Kidney epithelial cell (primary cell): ENCODE results near the gene ADAM19. TPM values are rescaled to one million over a fixed set of nuclear protein-coding genes. Genes with fewer than 3 reads are reported as not detected.

Experiments
- DNase-seq: peaks from one replicate; pipeline ENCODE4 v3.0.0-alpha.2; 2010; ENCODE audit warnings: low read depth
- H3K27me3 ChIP-seq: 2 replicates; pipeline ENCODE4 v1.6.0; 2011; ENCODE audit warnings: low read length; ENCODE audit not compliant: control insufficient read depth, insufficient read depth
- H3K36me3 ChIP-seq: 2 replicates; pipeline ENCODE4 v1.5.1; 2011; ENCODE audit warnings: low read length; ENCODE audit not compliant: control insufficient read depth, insufficient read depth
- H3K4me3 ChIP-seq: 2 replicates; pipeline ENCODE4 v1.5.1; 2011; ENCODE audit warnings: low read depth, mild to moderate bottlenecking, control low read depth, low read length
- total RNA-seq: library from RNA; depleted of rRNA; stranded (reverse); fragments of >200 nt; gene quantifications from 2 replicates; pipeline ENCODE4 v1.2.3, GENCODE V29; 2015
- TF ChIP-seq, protein P1 (sequence below): IDR thresholded peaks from 2 replicates; pipeline ENCODE4 v1.5.1; 2011; ENCODE audit warnings: mild to moderate bottlenecking, moderate library complexity, low read length, control low read depth, inconsistent platforms; ENCODE audit not compliant: insufficient read depth, poor library complexity, severe bottlenecking

ADAM19 gene
- total RNA-seq, 1 donor from 2014 or later = 61.0 TPM

DNA sequence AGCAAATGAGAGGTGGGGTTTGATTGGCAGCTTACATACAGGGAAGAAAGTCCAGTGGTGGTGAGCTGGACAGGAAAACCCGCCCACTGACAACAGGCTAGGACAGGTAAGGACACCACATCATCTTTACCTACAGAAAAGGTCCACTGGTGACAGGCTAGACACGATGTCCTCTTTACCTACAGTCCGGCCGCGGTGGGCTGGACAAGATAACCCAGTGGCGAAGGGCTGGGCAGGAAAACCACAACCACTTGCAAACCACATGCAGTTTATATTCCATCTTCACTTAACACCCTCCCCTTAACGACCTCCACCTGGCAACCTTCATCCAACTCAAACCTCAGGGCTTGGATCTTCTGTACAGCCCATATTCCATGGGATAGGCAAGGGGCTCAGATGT is 120.5 kb downstream of the ADAM19 start:
- TF ChIP-seq, protein P1, sequence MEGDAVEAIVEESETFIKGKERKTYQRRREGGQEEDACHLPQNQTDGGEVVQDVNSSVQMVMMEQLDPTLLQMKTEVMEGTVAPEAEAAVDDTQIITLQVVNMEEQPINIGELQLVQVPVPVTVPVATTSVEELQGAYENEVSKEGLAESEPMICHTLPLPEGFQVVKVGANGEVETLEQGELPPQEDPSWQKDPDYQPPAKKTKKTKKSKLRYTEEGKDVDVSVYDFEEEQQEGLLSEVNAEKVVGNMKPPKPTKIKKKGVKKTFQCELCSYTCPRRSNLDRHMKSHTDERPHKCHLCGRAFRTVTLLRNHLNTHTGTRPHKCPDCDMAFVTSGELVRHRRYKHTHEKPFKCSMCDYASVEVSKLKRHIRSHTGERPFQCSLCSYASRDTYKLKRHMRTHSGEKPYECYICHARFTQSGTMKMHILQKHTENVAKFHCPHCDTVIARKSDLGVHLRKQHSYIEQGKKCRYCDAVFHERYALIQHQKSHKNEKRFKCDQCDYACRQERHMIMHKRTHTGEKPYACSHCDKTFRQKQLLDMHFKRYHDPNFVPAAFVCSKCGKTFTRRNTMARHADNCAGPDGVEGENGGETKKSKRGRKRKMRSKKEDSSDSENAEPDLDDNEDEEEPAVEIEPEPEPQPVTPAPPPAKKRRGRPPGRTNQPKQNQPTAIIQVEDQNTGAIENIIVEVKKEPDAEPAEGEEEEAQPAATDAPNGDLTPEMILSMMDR = no peak
- H3K36me3 ChIP-seq = no peaks in the 10 kb centered on the region
- DNase-seq = no peak
- no peak overlapping the region for H3K4me3 ChIP-seq
- H3K27me3 ChIP-seq = peaks cover 2% of the 10 kb centered on the region

DNA sequence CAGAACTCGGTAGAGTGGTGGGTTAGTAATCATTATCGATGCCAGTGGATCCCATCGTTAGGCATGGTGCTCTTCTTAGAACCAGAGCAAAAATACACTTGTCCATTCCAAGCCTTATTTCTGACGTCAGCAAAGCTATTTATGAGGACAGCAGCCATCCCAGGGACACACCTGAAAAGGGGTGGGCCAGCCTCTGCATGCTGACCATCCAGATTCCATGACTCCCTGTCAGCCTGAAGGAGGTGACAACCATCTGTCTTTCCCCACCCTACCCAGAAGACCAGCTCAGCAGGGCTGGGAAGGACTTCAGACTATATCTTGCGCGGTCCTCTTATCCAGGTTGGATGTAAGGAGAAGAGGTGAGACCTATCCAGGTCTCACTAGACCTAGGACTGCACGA is 121.3 kb downstream of the ADAM19 start:
- Histone ChIP-seq H3K36me3 (no peaks in the 10 kb centered on the region), H3K4me3 (no peak overlapping the region), H3K27me3 (no peaks in the 10 kb centered on the region)
- DNase-seq = no peak
- TF ChIP-seq, protein P1 = no peak

DNA sequence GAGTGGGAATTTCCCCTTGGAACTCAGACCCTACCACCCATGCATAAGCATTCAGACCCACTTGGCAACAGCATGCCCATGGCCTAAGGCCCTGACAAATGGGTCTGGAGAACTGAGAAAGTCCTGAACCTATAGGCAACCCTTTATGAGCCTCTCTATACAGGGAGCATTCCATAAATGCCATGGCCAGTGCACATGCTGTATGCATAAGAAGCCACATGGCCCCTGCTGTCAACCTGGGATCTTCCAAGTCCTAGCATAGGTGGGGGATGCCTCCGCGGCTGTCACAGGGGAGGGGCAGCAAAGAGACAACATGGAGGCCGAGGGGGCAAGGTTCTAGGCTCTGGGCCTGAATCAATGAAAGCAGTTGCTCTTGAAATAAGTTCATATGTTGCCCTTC is 123.8 kb downstream of the ADAM19 start:
- DNase-seq = no peak
- no peak overlapping the region for H3K4me3 ChIP-seq
- no peaks in the 10 kb centered on the region for H3K36me3 ChIP-seq
- TF ChIP-seq, protein P1 = no peak
- no peaks in the 10 kb centered on the region for H3K27me3 ChIP-seq

DNA sequence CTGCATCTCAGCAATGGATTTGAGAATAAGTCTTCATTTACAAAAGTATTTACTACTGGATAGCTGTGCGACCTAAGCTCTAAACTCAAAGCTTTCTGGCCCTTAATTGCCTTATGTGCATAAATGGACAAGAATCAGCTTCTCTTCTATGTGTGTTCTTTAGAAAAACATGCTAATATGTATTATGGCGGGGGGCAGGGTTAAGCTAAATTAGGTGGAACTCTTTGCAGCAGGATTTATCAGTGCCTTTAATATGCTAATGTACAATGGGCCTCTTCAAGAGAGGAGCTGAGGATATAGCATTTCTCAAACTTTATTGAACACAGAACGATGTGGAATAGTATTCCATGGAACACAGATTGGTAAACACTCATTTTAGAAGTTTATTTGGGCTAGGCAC is 125.6 kb downstream of the ADAM19 start:
- DNase-seq = no peak
- Histone ChIP-seq H3K4me3 (no peak overlapping the region), H3K27me3 (no peaks in the 10 kb centered on the region), H3K36me3 (no peaks in the 10 kb centered on the region)
- TF ChIP-seq, protein P1 = no peak

DNA sequence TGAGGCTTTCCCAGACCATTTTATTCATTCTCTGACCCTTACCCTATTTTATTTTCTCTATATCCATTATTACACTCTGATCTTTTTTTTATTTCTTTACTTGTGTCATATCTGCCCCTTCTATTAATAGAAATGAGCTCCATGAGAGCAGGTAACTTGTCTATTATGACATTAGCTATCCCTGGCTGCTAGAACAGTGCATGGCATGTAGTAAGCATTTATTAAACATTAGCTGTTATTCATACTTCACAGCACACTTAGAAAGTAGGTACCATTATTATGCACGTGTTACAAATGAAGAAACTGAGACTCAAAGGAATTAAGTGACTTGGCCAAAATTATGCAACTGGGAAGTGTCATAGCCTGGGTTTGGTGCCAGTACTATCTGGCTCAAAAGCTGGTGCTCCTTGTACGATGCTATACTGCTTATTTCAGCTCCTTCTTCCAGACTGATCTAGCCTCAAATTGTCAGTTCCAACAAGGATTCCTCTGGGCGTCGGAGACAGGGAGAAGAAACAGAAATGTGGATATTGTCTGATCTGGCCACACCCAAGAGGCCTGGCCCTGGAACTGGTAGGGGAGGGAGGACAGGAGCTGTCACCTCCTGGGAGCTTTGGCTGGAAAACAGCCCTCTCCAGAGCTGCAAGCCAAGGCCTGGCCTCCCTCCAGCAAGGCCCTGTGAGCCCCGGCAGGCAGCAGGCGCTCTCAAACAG is 126.4 kb downstream of the ADAM19 start:
- Histone ChIP-seq H3K27me3 (no peaks in the 10 kb centered on the region), H3K4me3 (no peak overlapping the region), H3K36me3 (no peaks in the 10 kb centered on the region)
- no peak for DNase-seq
- TF ChIP-seq, protein P1 = no peak

DNA sequence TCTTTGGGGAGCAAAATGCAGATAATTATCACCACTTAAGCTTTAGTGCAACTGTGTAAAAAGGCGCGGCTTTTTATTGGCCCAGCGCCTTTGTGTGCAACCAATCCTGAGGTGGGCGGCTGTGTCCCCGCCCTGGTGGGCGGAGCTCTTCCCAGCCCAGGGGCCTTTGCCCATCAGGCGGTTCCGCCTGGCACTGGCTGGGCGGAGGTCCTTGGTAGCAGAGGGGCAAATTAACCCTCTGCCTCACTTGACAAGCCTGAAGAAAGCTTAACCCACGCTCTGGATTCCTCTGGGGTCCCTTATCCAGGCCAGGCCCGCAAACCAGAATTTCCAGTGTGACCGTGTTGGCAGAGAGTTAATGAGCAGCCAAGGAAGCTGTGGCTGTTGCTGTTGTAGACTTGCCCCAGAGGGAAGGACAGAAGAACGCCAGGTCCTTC is 128.4 kb downstream of the ADAM19 start:
- Histone ChIP-seq H3K36me3 (no peaks in the 10 kb centered on the region), H3K4me3 (no peak overlapping the region), H3K27me3 (no peaks in the 10 kb centered on the region)
- TF ChIP-seq, protein P1 = no peak
- DNase-seq = no peak
